SIG-M5 (cell line): ENCODE results near the gene IQCE.

Experiments used
- DNase-seq: peaks from one replicate; lab custom pipeline; 2025; lab: John Stamatoyannopoulos, UW

IQCE gene, protein sequence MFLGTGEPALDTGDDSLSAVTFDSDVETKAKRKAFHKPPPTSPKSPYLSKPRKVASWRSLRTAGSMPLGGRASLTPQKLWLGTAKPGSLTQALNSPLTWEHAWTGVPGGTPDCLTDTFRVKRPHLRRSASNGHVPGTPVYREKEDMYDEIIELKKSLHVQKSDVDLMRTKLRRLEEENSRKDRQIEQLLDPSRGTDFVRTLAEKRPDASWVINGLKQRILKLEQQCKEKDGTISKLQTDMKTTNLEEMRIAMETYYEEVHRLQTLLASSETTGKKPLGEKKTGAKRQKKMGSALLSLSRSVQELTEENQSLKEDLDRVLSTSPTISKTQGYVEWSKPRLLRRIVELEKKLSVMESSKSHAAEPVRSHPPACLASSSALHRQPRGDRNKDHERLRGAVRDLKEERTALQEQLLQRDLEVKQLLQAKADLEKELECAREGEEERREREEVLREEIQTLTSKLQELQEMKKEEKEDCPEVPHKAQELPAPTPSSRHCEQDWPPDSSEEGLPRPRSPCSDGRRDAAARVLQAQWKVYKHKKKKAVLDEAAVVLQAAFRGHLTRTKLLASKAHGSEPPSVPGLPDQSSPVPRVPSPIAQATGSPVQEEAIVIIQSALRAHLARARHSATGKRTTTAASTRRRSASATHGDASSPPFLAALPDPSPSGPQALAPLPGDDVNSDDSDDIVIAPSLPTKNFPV

DNA sequence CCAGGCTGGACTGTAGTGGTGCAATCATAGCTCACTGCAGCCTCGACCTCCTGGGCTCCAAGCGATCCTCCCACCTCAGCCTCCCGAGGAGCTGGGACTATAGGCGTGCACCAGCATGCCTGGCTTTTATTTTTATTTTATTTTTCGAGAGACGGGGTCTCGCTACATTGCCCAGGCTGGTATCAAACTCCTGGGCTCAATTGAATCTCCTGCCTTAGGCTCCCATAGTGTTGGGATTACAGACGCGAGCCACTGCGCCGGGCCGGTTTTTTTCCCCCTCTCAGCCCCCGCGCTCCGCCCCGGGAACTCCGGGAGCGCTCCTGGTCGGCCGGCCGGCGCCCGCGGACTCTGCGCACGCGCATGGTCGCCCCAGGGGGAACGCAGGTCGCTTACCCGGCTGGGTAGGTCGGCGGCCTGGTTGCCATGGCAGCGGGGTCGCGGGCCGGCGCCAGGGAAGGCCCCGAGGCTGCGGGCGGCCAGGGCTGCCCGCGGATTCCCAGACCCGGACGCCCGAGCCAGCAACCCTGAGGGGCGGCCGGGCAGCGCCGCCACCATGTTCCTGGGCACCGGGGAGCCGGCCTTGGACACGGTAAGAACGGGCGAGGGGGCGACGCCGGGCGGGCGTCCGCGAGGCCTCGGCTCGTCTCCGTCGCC lies at the start of gene IQCE:
Gene IQCE, plus strand, starts transcription at position 351 of the 654 bp plus-strand sequence. Its CDS starts 203 bp downstream, at position 554.
- DNase-seq, result no peak

GRCh38 chr7:2509298-2509906 lies 49.4 kb upstream of the IQCE start:
- no peak for DNase-seq

DNA sequence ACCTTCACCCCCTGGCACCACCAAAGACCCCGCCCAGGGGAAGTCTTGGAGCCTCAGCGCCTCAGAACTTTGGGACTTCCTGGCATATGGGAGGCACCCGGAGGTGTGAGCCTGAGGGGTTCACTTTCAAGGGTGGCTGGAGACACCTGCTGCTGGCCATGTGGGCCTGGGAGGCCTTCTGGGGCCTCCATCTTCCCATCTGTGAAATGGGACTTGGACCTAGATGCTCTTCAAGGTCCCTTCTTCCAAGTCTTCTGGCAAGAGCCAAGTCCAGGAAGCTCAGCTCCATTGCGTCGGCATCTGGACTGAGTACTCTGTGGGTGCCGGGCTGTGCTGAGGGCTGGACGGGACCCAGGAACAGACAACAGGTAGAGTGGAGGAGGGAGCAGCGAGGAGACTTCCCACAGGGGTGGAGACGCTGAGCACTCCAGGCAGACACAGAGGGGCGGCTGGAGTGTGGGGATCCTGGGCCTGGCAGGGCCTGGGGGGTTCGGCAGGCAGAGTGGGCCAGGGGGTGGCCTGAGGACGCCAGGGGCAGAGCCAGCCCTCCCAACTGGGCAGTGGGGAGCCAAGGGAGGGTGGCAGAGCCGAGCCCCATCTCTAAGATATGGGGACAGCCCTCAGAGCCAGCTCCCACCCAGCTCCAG lies 48.5 kb upstream of the IQCE start:
- no peak for DNase-seq

DNA sequence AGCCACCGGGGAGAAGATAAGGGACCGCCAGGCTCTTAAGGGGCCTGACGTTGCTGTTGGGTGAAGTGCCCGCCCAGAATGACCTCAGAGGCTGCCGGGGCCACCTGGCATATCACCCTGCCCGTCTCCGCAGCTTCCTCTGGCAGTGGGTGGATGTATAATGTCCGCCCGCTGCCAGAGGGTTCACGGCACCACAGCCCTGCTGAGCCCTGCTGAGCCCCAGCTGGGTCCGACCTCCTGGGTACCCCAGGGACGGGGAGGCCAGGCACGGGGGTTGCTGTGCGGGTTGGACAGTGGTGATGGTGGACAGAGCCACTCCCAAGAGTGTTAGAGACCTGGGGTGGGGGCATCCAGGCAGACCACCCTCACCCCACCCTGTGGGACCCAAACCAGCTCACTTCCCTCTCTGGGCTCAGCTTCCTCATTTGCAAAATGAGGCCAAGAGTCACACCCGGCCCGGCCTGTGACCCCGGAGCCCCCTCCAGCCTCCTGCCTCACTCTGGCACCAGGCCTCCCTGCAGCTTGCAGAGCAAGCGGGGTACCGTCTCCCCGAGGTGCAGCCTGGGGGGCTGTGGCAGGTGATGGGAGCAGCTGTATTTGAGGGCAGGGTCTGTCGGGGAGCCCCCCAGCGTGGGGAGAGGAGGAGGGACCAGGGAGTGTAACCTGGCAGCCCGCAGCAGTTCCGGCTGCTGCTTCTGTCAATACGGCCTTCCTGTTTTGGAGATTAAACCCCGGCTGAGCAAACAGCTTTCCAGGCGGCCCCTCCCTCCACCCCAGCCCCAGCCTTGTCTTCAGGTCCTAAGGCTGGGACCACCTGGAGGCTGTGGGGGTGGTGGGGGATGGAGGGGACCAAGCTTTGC lies 47.6 kb upstream of the IQCE start:
- no peak for DNase-seq

DNA sequence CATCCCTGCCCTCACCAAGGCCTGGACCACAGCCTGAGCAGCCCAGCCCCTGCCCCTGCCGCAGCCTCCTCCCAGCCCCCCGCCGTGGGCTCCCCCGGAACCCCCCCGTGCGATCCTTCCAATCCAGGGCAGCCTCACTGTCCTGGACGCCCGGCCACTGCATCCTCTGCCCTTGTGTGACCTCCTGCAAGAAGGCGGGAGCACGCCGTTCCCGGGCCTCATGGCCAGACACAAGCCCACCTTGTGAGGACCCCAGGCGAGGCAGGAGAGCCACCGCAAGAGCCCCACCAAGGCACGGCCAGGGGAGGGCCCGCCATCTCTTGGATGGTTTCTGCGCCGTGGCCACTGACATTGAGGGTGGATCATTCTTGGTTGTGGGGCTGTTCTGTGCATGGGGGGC lies 47.0 kb upstream of the IQCE start:
- no peak for DNase-seq

- no peak for DNase-seq
Observed at GRCh38 chr7:2512179-2512661, 46.6 kb upstream of the IQCE start.

- DNase-seq, result no peak
Observed at GRCh38 chr7:2512713-2513112, 46.1 kb upstream of the IQCE start.

- DNase-seq, result no peak
Observed at GRCh38 chr7:2513702-2514101, 45.1 kb upstream of the IQCE start.

- no peak for DNase-seq
Observed at GRCh38 chr7:2514473-2515423, 44.0 kb upstream of the IQCE start.

DNA sequence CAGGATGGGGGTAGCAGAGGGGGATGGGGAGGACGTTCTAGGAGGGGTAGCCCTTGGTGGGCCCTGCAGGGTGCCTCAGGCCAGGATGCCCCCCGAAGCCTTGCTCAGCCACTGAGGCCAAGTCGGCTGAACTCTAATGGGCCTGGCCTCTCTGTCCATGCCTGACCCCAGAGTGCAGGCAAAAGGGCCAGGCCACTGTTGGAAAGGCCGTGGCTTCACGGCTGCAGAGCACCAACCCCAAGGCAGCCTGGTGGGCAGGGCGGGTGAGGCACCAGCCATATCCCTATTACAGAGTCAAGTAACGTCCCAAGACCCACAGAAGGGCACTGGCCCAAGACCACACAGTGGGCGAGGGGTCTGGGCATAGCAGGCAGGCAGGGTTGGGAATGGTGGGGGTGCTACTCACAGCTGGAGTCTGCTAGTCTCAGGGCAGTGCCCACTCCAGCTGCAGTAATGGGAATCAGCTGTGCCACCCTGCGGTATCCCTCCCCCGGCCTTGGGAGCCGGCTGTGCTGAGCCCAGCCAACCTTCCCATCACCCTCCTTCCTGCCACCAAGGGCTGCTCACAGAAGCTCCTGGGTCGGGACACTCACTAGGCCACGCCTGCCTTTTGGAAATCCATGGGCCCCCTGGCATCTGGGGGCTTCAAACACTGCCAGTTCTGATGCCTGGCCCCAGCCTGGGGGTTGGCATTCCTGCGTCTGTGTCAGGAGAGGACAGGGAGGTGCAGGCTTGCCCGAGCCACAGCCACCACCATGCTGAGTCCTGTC lies 43.2 kb upstream of the IQCE start:
- no peak for DNase-seq

GRCh38 chr7:2516194-2516555 lies 42.6 kb upstream of the IQCE start:
- no peak for DNase-seq

GRCh38 chr7:2517026-2517425 lies 41.8 kb upstream of the IQCE start:
- no peak for DNase-seq

DNA sequence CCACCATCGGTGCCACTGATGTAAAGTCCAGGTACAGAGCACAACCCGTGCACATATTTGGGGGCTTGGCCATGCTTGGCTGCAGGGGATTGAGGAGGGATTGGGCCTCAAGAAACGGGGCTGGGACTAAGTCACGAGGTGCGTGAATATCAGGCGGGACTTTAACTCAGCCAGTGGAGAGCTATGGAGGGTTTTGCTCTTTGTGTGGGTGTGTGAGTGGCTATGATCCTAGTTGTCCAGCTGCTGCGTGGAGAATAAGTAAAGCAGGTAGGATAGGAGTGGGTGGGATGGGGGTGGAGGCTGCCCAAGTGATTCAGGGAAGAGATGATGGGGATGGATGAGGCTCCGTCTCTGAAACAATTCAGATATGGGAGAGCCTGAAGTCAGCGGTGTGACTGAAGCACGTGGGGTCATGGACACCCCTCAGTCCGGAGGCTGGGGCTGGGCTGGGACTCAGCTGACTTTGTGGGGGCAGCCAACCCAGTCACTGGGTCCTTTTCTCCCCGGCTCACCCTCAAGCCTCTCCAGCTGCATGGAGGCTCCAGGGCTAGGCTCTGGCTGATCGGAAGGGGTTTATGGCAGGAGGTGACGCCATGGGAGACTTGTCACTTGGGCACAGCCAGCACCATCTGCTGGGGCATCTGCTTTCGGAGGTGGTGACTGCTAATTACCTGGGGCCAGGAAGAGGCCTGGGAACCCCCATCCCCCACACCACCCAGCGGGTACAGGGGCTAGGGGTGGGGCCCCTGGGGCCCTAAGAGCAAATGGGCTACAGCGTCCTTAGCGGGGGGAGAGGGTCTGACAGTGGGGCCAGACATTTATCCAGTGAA lies 40.9 kb upstream of the IQCE start:
- no peak for DNase-seq

DNA sequence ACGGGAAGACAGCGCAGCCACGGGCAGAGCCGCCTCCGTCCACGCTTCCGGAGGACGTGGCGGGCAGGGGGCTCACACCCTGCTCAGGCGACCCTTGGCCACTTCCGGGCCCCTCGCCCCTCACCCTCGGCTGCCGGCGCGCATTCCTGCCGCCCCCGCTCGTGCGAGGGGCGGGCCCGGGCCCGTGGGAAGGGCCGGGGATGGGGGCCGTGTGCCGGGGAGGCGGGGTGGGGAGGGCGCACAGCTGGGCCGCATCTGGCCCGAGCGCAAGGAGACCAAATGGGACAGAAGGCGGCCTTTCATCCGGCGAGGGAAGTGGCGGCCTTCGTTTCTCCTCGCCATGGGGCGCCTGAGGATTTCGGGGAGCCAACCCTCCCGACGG lies 40.1 kb upstream of the IQCE start:
- no peak for DNase-seq

- DNase-seq, result no peak
Observed at GRCh38 chr7:2519119-2519930, 39.5 kb upstream of the IQCE start, which contains the start of gene LFNG. TSS of gene LFNG (plus strand) at chr7:2519774. CDS start at chr7:2519862, 88 bp downstream.

DNA sequence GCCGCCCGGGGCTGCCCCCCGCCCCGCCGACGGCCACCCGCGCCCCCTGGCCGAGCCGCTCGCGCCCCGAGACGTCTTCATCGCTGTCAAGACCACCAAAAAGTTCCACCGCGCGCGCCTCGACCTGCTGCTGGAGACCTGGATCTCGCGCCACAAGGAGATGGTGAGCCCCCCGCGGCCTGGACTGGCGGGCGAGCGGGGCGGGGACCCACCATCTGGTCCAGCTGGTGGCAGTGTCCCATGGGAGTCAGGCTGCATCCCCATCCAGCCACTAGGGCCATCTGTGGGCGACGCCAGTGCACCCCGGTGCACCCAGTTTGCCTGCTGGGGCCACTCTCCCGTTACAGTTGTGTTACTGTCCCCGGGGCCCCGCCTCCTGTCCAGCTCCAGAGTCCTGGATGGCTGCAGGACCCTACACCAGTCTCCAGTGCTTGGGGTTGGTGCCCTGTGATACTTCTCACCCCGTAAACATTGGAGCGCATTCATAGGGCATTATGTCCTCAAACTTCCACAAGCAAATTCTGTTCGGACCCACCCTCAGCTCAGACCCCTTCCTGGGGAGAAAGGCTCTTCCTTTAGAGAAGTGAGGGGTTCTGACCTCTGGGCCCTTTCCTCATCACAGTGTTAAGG lies 38.5 kb upstream of the IQCE start:
- no peak for DNase-seq
